Gastroesophageal sphincter (tissue), 4 donors: ENCODE measurements around the gene RANBP9. TPM values are rescaled to one million over a fixed set of nuclear protein-coding genes. Genes with fewer than 3 reads are reported as not detected.

Source experiments
- ATAC-seq: fragments of 150-250 bp; one replicate; pipeline ENCODE4 v1.9.1; 2016; ENCODE audit warnings: mild to moderate bottlenecking, moderate library complexity
- H3K27ac ChIP-seq, 4 donors: fragments of 200-600 bp; sonication (generic) in 3 of 4; 1 replicate in 3 of 4; 2 replicates in 1 of 4; pipeline ENCODE4 v1.5.1; 2016 to 2019
- H3K27me3 ChIP-seq: fragments of 200-600 bp; sonication (generic); one replicate; pipeline ENCODE4 v1.5.1; 2019
- H3K36me3 ChIP-seq, 2 donors: fragments of 200-600 bp; sonication (generic); one replicate each; pipeline ENCODE4 v1.5.1; 2019; ENCODE audit warnings: control low read depth in 1 of 2
- H3K4me1 ChIP-seq, 3 donors: fragments of 200-600 bp; sonication (generic); 1 replicate in 2 of 3; 2 replicates in 1 of 3; pipeline ENCODE4 v1.5.1; 2016 to 2019; ENCODE audit warnings: control low read depth in 2 of 3
- H3K4me3 ChIP-seq, 2 donors: fragments of 200-600 bp; sonication (generic); one replicate each; pipeline ENCODE4 v1.5.1; 2019; ENCODE audit warnings: mild to moderate bottlenecking in 1 of 2, moderate library complexity in 1 of 2
- H3K9me3 ChIP-seq, 3 donors: fragments of 200-600 bp; sonication (generic); one replicate each; pipeline ENCODE4 v1.5.1; 2017 to 2019; ENCODE audit warnings: control low read depth in 2 of 3
- CTCF ChIP-seq, 4 experiments: fragments of 200-600 bp in 2 of 4; fragments of 450-650 bp in 2 of 4; sonication (generic) in 1 of 4; IDR thresholded peaks; one replicate each; pipeline ENCODE4 v1.5.1; 2017 to 2019; ENCODE audit warnings: antibody characterized with exemption in 4 of 4, mild to moderate bottlenecking in 2 of 4, moderate library complexity in 2 of 4
- EP300 ChIP-seq: sonication (generic); formaldehyde crosslinking; IDR thresholded peaks from one replicate; pipeline ENCODE4 v1.6.1; 2017; ENCODE audit warnings: antibody characterized with exemption, mild to moderate bottlenecking
- POLR2A ChIP-seq, 2 donors: fragments of 450-650 bp; IDR thresholded peaks; one replicate each; pipeline ENCODE4 v1.6.1; 2017; ENCODE audit warnings: antibody characterized with exemption in 2 of 2, mild to moderate bottlenecking in 2 of 2, moderate library complexity in 1 of 2
- POLR2AphosphoS5 ChIP-seq: sonication (generic); formaldehyde crosslinking; IDR thresholded peaks from one replicate; pipeline ENCODE4 v1.6.1; 2017; ENCODE audit warnings: antibody characterized with exemption
- WGBS, 2 donors: methylation state at CpG; one replicate each; pipeline ENCODE4 v1.1.5; 2018; ENCODE audit warnings: low coverage in 1 of 2; 5-methylcytosine and 5-hydroxymethylcytosine counted together
- total RNA-seq, 4 donors: library from RNA; depleted of rRNA; stranded (reverse); fragments of >200 nt; gene quantifications; one replicate each; pipeline ENCODE4 v1.1.0, GENCODE V29; 2016

The RANBP9 gene
- total RNA-seq, 4 donors from 2014 or later: 39.1 to 59.9 (median 52.1) TPM

- no peak for ATAC-seq
These were observed 38.7 kb downstream of the RANBP9 start for GRCh38 chr6:13672904-13673303.

GRCh38 chr6:13671548-13672127 lies 40.0 kb downstream of the RANBP9 start:
- no peak overlapping the region for H3K27ac ChIP-seq
- TF ChIP-seq POLR2A (IDR thresholded peaks at IDR 0.05) (no peak), CTCF (IDR thresholded peaks at IDR 0.05) (no peak), POLR2AphosphoS5 (no peak), EP300 (no peak)
- no peaks in the 10 kb centered on the region for H3K36me3 ChIP-seq
- peaks cover 0 to 27% (median 0%) of the 10 kb centered on the region in 3 donors for H3K4me1 ChIP-seq
- peaks cover 0 to 2% (median 0%) of the 10 kb centered on the region in 3 donors for H3K9me3 ChIP-seq
- H3K27me3 ChIP-seq: no peaks in the 10 kb centered on the region
- no peak for ATAC-seq
- H3K4me3 ChIP-seq: no peak overlapping the region
- 70 to 79% methylated on average over 1 of the region's 1 CpG for WGBS, 2 donors

More at GRCh38 chr6:13672904-13673303, 38.7 kb downstream of the RANBP9 start:
- Histone ChIP-seq H3K27me3 (no peaks in the 10 kb centered on the region), H3K4me1 (peaks cover 0 to 20% (median 0%) of the 10 kb centered on the region in 3 donors), H3K27ac (no peak overlapping the region), H3K4me3 (no peak overlapping the region), H3K36me3 (no peaks in the 10 kb centered on the region), H3K9me3 (peaks cover 0 to 9% (median 0%) of the 10 kb centered on the region in 3 donors)
- no peak for TF ChIP-seq POLR2A (IDR thresholded peaks at IDR 0.05)
- no peak for TF ChIP-seq POLR2AphosphoS5
- TF ChIP-seq CTCF (IDR thresholded peaks at IDR 0.05): no peak
- TF ChIP-seq EP300: no peak

GRCh38 chr6:13669476-13669875 lies 42.2 kb downstream of the RANBP9 start:
- Histone ChIP-seq H3K4me1 (peaks cover 0 to 30% (median 0%) of the 10 kb centered on the region in 3 donors), H3K4me3 (no peak overlapping the region), H3K27ac (no peak overlapping the region), H3K9me3 (no peaks in the 10 kb centered on the region), H3K27me3 (no peaks in the 10 kb centered on the region), H3K36me3 (no peaks in the 10 kb centered on the region)
- ATAC-seq: no peak
- WGBS, 2 donors: 89 to 94% methylated on average over 3 to 5 of the region's 5 CpGs
- no peak for TF ChIP-seq EP300
- no peak for TF ChIP-seq POLR2A (IDR thresholded peaks at IDR 0.05)
- no peak for TF ChIP-seq CTCF (IDR thresholded peaks at IDR 0.05)
- TF ChIP-seq POLR2AphosphoS5: no peak

GRCh38 chr6:13668291-13668928 lies 43.2 kb downstream of the RANBP9 start:
- no peaks in the 10 kb centered on the region for H3K36me3 ChIP-seq
- H3K4me1 ChIP-seq: peaks cover 0 to 30% (median 0%) of the 10 kb centered on the region in 3 donors
- TF ChIP-seq CTCF (IDR thresholded peaks at IDR 0.05): no peak
- no peak for TF ChIP-seq POLR2AphosphoS5
- no peak for TF ChIP-seq EP300
- no peak for TF ChIP-seq POLR2A (IDR thresholded peaks at IDR 0.05)
- H3K27me3 ChIP-seq: no peaks in the 10 kb centered on the region
- no peak overlapping the region for H3K4me3 ChIP-seq
- WGBS, 2 donors: 52 to 75% methylated on average over 2 of the region's 2 CpGs
- no peak for ATAC-seq
- H3K27ac ChIP-seq: no peak overlapping the region
- no peaks in the 10 kb centered on the region for H3K9me3 ChIP-seq

GRCh38 chr6:13667655-13668054 lies 44.0 kb downstream of the RANBP9 start:
- H3K27me3 ChIP-seq: no peaks in the 10 kb centered on the region
- H3K4me1 ChIP-seq: peaks cover 0 to 35% (median 0%) of the 10 kb centered on the region in 3 donors
- H3K27ac ChIP-seq: no peak overlapping the region
- H3K36me3 ChIP-seq: no peaks in the 10 kb centered on the region
- H3K9me3 ChIP-seq: no peaks in the 10 kb centered on the region
- H3K4me3 ChIP-seq: no peak overlapping the region
- 94% methylated on average over 2 of the region's 2 CpGs for WGBS, 2 donors
- TF ChIP-seq POLR2A (IDR thresholded peaks at IDR 0.05): no peak
- no peak for TF ChIP-seq CTCF (IDR thresholded peaks at IDR 0.05)
- TF ChIP-seq EP300: no peak
- no peak for TF ChIP-seq POLR2AphosphoS5
- no peak for ATAC-seq
